Coronary artery (tissue), 2 donors: ENCODE data around the gene LIX1.

Experiments
- DNase-seq: peaks from one replicate; pipeline ENCODE4 v3.0.0-alpha.2; 2017; ENCODE audit warnings: low spot score
- H3K27ac ChIP-seq, 2 donors: fragments of 200-600 bp; sonication (generic); one replicate each; pipeline ENCODE4 v1.5.1; 2016 to 2019
- H3K4me3 ChIP-seq: fragments of 200-600 bp; sonication (generic); 2 replicates; pipeline ENCODE4 v1.5.1; 2016; ENCODE audit warnings: mild to moderate bottlenecking, moderate library complexity
- CTCF ChIP-seq: fragments of 200-600 bp; sonication (generic); IDR thresholded peaks from one replicate; pipeline ENCODE4 v1.5.1; 2019; ENCODE audit warnings: antibody characterized with exemption

Gene LIX1

GRCh38 chr5:97075649-97076048 is 66.8 kb downstream of the LIX1 start:
- no peak for TF ChIP-seq CTCF
- no peak overlapping the region for H3K4me3 ChIP-seq
- no peak for DNase-seq
- no peak overlapping the region for H3K27ac ChIP-seq

GRCh38 chr5:97074859-97075489 is 67.4 kb downstream of the LIX1 start:
- DNase-seq = no peak
- no peak for TF ChIP-seq CTCF
- Histone ChIP-seq H3K4me3 (no peak overlapping the region), H3K27ac (no peak overlapping the region)

GRCh38 chr5:97073420-97073819 is 69.0 kb downstream of the LIX1 start:
- H3K4me3 ChIP-seq = no peak overlapping the region
- TF ChIP-seq CTCF = no peak
- no peak for DNase-seq
- no peak overlapping the region for H3K27ac ChIP-seq

GRCh38 chr5:97072696-97073095 is 69.7 kb downstream of the LIX1 start:
- no peak for TF ChIP-seq CTCF
- DNase-seq = no peak
- Histone ChIP-seq H3K4me3 (no peak overlapping the region), H3K27ac (no peak overlapping the region)

GRCh38 chr5:97071993-97072392 is 70.4 kb downstream of the LIX1 start:
- Histone ChIP-seq H3K27ac (no peak overlapping the region), H3K4me3 (no peak overlapping the region)
- no peak for TF ChIP-seq CTCF
- DNase-seq = no peak

GRCh38 chr5:97071101-97071500 is 71.3 kb downstream of the LIX1 start:
- H3K4me3 ChIP-seq = no peak overlapping the region
- H3K27ac ChIP-seq = no peak overlapping the region
- no peak for TF ChIP-seq CTCF
- DNase-seq = no peak

- TF ChIP-seq CTCF = no peak
- Histone ChIP-seq H3K27ac (no peak overlapping the region), H3K4me3 (no peak overlapping the region)
- no peak for DNase-seq
Measured at GRCh38 chr5:97070234-97070633, 72.2 kb downstream of the LIX1 start.
